HCT116 (cell line): ENCODE results near the gene NEDD4L. TPM values are rescaled to one million over a fixed set of nuclear protein-coding genes. Genes with fewer than 3 reads are reported as not detected.

Source experiments
- ATAC-seq: fragments of 200-7000 bp; cut with Tn5 transposase; 2 replicates; pipeline ENCODE4 v1.9.1; 2020; ENCODE audit warnings: mild to moderate bottlenecking, moderate library complexity
- BruUV-seq: library from RNA; stranded (reverse); fragments of 400-500 nt; replicated peaks from 2 replicates; lab custom pipeline; 2021; lab: Mats Ljungman, UMichigan
- CTCF ChIA-PET: fragments of 300-600 bp; sonication (Branson Sonifier 250); formaldehyde crosslinking; loops from one replicate; lab custom pipeline; 2021; ENCODE audit warnings: antibody characterized with exemption; lab: Charles Lee
- POLR2A ChIA-PET: fragments of 300-600, 350-600 bp; sonication (Branson Sonifier 250); formaldehyde crosslinking; loops from one replicate; lab custom pipeline; 2021; ENCODE audit warnings: antibody characterized with exemption; lab: Charles Lee
- RAD21 ChIA-PET, 2 experiments: fragments of 300-600 bp; sonication (Branson Sonifier 250); formaldehyde crosslinking; loops; one replicate each; lab custom pipeline; 2023; ENCODE audit warnings: low total read pairs in 2 of 2; ENCODE audit not compliant: uncharacterized antibody in 2 of 2, unreplicated experiment in 2 of 2, low non-redundant PET in 1 of 2; lab: Charles Lee
- DNase-seq: peaks from one replicate; pipeline ENCODE4 v3.0.0-alpha.2; 2010; ENCODE audit warnings: low read depth, low spot score
- H2AFZ ChIP-seq: fragments of 200-600 bp; shearing (Covaris generic), sonication (generic); 2 replicates; pipeline ENCODE4 v1.6.1; 2017; ENCODE audit warnings: low read depth, mixed run types, mixed read lengths, antibody characterized with exemption, low read length; ENCODE audit not compliant: poor library complexity, severe bottlenecking
- H3K27ac ChIP-seq: 2 replicates; pipeline ENCODE4 v1.5.1; 2012; ENCODE audit warnings: low read depth, low read length
- H3K27me3 ChIP-seq: fragments of 200-600 bp; sonication (generic); 2 replicates; pipeline ENCODE4 v1.6.1; 2016; ENCODE audit warnings: mixed run types, low read length, mixed read lengths; ENCODE audit not compliant: insufficient read depth
- H3K36me3 ChIP-seq, 2 experiments: fragments of 200-500 bp in 1 of 2; fragments of 200-600 bp in 1 of 2; sonication (Bioruptor generic) in 1 of 2; sonication (generic) in 1 of 2; 2 replicates each; pipeline versions ENCODE4 v1.5.1 to v1.6.1; 2014 to 2016; ENCODE audit warnings: low read length in 2 of 2, inconsistent platforms in 1 of 2, mixed read lengths in 1 of 2, mixed run types in 1 of 2; ENCODE audit not compliant: insufficient read depth in 2 of 2, control insufficient read depth in 1 of 2
- H3K4me1 ChIP-seq, 2 experiments: fragments of 200-600 bp in 1 of 2; sonication (generic) in 1 of 2; 2 replicates each; pipeline versions ENCODE4 v1.5.1 to v1.6.1; 2012 to 2017; ENCODE audit warnings: low read length in 2 of 2, inconsistent platforms in 1 of 2, mild to moderate bottlenecking in 1 of 2, mixed read lengths in 1 of 2, mixed run types in 1 of 2, moderate library complexity in 1 of 2; ENCODE audit not compliant: insufficient read depth in 2 of 2, control insufficient read depth in 1 of 2
- H3K4me2 ChIP-seq: fragments of 200-600 bp; sonication (generic); 2 replicates; pipeline ENCODE4 v1.6.1; 2017; ENCODE audit warnings: mixed run types, low read length, mixed read lengths
- H3K4me3 ChIP-seq, 2 experiments: fragments of 200-600 bp in 1 of 2; sonication (generic) in 1 of 2; replicated peaks in 1 of 2; 2 replicates each; pipeline ENCODE4 v1.5.1; 2011 to 2016; ENCODE audit warnings: low read length in 2 of 2, control low read depth in 1 of 2, low read depth in 1 of 2, mild to moderate bottlenecking in 1 of 2, mixed read lengths in 1 of 2, mixed run types in 1 of 2
- H3K79me2 ChIP-seq: fragments of 200-600 bp; sonication (generic); 2 replicates; pipeline ENCODE4 v1.6.1; 2017; ENCODE audit warnings: mild to moderate bottlenecking, mixed run types, low read length, moderate library complexity, mixed read lengths; ENCODE audit not compliant: insufficient read depth
- H3K9ac ChIP-seq: fragments of 200-600 bp; sonication (generic); 2 replicates; pipeline ENCODE4 v1.6.1; 2016; ENCODE audit warnings: low read length, mixed read lengths
- H3K9me2 ChIP-seq: fragments of 200-600 bp; sonication (generic), shearing (Covaris generic); 2 replicates; pipeline ENCODE4 v1.6.1; 2017; ENCODE audit warnings: mixed run types, mild to moderate bottlenecking, moderate library complexity; ENCODE audit not compliant: insufficient read depth
- H3K9me3 ChIP-seq, 2 experiments: fragments of 200-500 bp in 1 of 2; fragments of 200-600 bp in 1 of 2; sonication (Bioruptor generic) in 1 of 2; sonication (generic) in 1 of 2; 2 replicates each; pipeline ENCODE4 v1.6.1; 2014 to 2017; ENCODE audit warnings: low read length in 2 of 2, mixed read lengths in 2 of 2, inconsistent platforms in 1 of 2, low read depth in 1 of 2, mild to moderate bottlenecking in 1 of 2, mixed run types in 1 of 2, moderate library complexity in 1 of 2; ENCODE audit not compliant: control insufficient read depth in 1 of 2, insufficient read depth in 1 of 2
- H4K20me1 ChIP-seq: fragments of 200-600 bp; sonication (generic), shearing (Covaris generic); 2 replicates; pipeline ENCODE4 v1.6.1; 2017; ENCODE audit warnings: mixed run types, mild to moderate bottlenecking, moderate library complexity; ENCODE audit not compliant: insufficient read depth
- CBX3 ChIP-seq: IDR thresholded peaks from 2 replicates; pipeline ENCODE4 v1.6.1; 2012; ENCODE audit warnings: low read depth
- CEBPB ChIP-seq: IDR thresholded peaks from 2 replicates; pipeline ENCODE4 v1.6.1; 2012; ENCODE audit warnings: low read depth
- CTCF ChIP-seq, 3 experiments: fragments of 200-600 bp in 1 of 3; sonication (generic) in 1 of 3; IDR thresholded peaks in 2 of 3; conservative IDR thresholded peaks in 1 of 3; 2 replicates each; pipeline ENCODE4 v1.5.1; 2012 to 2017; ENCODE audit warnings: low read depth in 2 of 3, low read length in 2 of 3, antibody characterized with exemption in 1 of 3, borderline replicate concordance in 1 of 3, control low read depth in 1 of 3, mild to moderate bottlenecking in 1 of 3, mixed read lengths in 1 of 3, mixed run types in 1 of 3, moderate library complexity in 1 of 3; ENCODE audit not compliant: insufficient read depth in 1 of 3
- ELF1 ChIP-seq: IDR thresholded peaks from 2 replicates; pipeline ENCODE4 v1.6.1; 2012; ENCODE audit warnings: low read depth, borderline replicate concordance
- EZH2 ChIP-seq: fragments of 200-600 bp; sonication (generic); IDR thresholded peaks from 2 replicates; pipeline ENCODE4 v1.6.1; 2017; ENCODE audit warnings: antibody characterized with exemption, mixed run types
- FOSL1 ChIP-seq: IDR thresholded peaks from 2 replicates; pipeline ENCODE4 v1.6.1; 2012; ENCODE audit warnings: low read depth
- JUND ChIP-seq: IDR thresholded peaks from 2 replicates; pipeline ENCODE4 v1.6.1; 2012
- RAD21 ChIP-seq: IDR thresholded peaks from 2 replicates; pipeline ENCODE4 v1.6.1; 2012; ENCODE audit warnings: low read depth, mild to moderate bottlenecking
- SIN3A ChIP-seq: IDR thresholded peaks from 2 replicates; pipeline ENCODE4 v1.6.1; 2012; ENCODE audit warnings: low read depth
- ZFX ChIP-seq: fragments of 450-650 bp; IDR thresholded peaks from 2 replicates; pipeline ENCODE4 v1.6.1; 2017
- intact Hi-C: fragments of 100-400 bp; cut with micrococcal nuclease; formaldehyde crosslinking; loops from 2 replicates; pipeline ENCODE4 v1.10.0; 2022
- total RNA-seq: library from RNA; stranded (reverse); gene quantifications from one replicate; pipeline ENCODE4 v1.2.1, GENCODE V29; 2021; ENCODE audit not compliant: unreplicated experiment
- TF ChIP-seq, protein P1 (sequence below): IDR thresholded peaks from 2 replicates; pipeline ENCODE4 v1.6.1; 2011; ENCODE audit warnings: mild to moderate bottlenecking, low read length, moderate library complexity; ENCODE audit not compliant: insufficient replicate concordance; ENCODE audit errors: extremely low read depth

NEDD4L gene
- total RNA-seq, 1 experiment from 2014 or later = 41.5 TPM

GRCh38 chr18:58286632-58287352 lies 242.8 kb downstream of the NEDD4L start:
- Histone ChIP-seq H3K4me2 (no peak overlapping the region), H3K27ac (no peak overlapping the region), H3K9me3 (no peaks in the 10 kb centered on the region), H3K36me3 (no peaks in the 10 kb centered on the region), H4K20me1 (no peaks in the 10 kb centered on the region), H3K9me2 (no peaks in the 10 kb centered on the region), H3K9ac (no peak overlapping the region), H3K4me1 (peaks cover 30 to 40% of the 10 kb centered on the region in 2 experiments), H3K79me2 (no peaks in the 10 kb centered on the region), H2AFZ (no peak overlapping the region), H3K4me3 (no peak overlapping the region), H3K27me3 (no peaks in the 10 kb centered on the region)
- no TSS peak for BruUV-seq
- ChIA-PET RAD21 (no interaction called here), CTCF (no interaction called here), POLR2A (no interaction called here)
- DNase-seq (no peak), ATAC-seq (no peak)
- TF ChIP-seq CTCF (IDR thresholded peaks at IDR 0.05 in 2 of 3, conservative IDR thresholded peaks at IDR 0.05 in 1 of 3; ENCODE audit: borderline replicate concordance in 1 of 3, insufficient read depth in 1 of 3, low read depth in 2 of 3, low read length in 2 of 3) (no peak), SIN3A (no peak), FOSL1 (no peak)
- intact Hi-C loops = no loop called here

DNA sequence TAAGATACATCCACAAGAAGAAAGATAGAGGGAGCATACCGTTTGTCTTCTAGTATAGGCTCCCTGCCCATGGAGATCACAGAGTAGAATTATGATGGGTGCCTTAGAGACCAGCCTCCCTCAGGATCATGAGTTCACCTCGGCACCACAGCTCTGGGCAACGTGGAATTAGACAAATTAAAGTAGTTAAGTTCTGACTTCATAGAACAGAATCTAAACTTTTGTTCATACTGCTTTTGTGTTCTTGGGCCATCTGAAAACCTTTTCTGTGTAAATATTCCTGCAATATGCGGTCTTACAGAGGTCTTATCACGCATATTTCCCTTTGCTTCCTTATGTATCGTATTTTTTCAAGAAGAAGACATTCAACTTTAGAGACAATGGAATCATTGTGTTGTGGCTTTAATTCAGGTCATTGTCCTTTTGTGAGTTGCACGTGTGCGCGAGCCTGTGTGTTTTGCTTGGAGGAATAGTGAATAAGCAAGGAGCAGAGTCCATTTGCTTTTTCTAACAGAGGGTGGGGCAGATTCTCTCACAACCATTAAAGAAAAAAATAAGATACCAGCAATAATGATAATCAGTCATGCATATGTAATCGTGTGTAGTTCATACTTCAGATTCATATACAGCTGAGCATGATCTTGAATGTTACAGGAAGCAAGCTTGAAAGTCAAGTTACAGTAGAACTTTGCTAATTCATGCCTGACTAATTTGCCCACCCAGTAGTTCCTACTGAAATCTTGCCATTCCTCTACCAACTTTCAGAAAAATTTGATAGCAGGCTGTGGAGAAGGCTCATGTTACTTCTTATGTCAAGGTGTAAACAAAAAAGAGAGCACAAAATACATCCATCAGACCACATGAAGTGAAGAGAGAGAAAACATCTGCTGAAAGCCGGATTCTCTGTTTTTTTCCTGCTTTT lies 243.6 kb downstream of the NEDD4L start:
- no peaks in the 10 kb centered on the region for H3K79me2 ChIP-seq
- ATAC-seq = no peak
- POLR2A ChIA-PET = no interaction called here
- TF ChIP-seq ZFX (no peak), EZH2 (no peak), CBX3 (no peak), ELF1 (no peak), RAD21 (no peak), CTCF (IDR thresholded peaks at IDR 0.05 in 2 of 3, conservative IDR thresholded peaks at IDR 0.05 in 1 of 3; ENCODE audit: borderline replicate concordance in 1 of 3, insufficient read depth in 1 of 3, low read depth in 2 of 3, low read length in 2 of 3) (no peak), JUND (no peak), CEBPB (no peak)
- TF ChIP-seq, protein P1, sequence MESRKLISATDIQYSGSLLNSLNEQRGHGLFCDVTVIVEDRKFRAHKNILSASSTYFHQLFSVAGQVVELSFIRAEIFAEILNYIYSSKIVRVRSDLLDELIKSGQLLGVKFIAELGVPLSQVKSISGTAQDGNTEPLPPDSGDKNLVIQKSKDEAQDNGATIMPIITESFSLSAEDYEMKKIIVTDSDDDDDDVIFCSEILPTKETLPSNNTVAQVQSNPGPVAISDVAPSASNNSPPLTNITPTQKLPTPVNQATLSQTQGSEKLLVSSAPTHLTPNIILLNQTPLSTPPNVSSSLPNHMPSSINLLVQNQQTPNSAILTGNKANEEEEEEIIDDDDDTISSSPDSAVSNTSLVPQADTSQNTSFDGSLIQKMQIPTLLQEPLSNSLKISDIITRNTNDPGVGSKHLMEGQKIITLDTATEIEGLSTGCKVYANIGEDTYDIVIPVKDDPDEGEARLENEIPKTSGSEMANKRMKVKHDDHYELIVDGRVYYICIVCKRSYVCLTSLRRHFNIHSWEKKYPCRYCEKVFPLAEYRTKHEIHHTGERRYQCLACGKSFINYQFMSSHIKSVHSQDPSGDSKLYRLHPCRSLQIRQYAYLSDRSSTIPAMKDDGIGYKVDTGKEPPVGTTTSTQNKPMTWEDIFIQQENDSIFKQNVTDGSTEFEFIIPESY = no peak

More for the DNA sequence above, 243.6 kb downstream of the NEDD4L start:
- ChIA-PET RAD21 (no interaction called here), CTCF (no interaction called here)
- H3K9me2 ChIP-seq = no peaks in the 10 kb centered on the region
- H3K9ac ChIP-seq = no peak overlapping the region
- peaks cover 30 to 40% of the 10 kb centered on the region in 2 experiments for H3K4me1 ChIP-seq
- intact Hi-C loops = no loop called here
- no peaks in the 10 kb centered on the region for H3K27me3 ChIP-seq
- H3K36me3 ChIP-seq = no peaks in the 10 kb centered on the region
- no peak for DNase-seq
- no peak overlapping the region for H3K27ac ChIP-seq
- H3K4me2 ChIP-seq = peak overlapping the region; percentile 13
- BruUV-seq = no TSS peak
- no peak overlapping the region for H3K4me3 ChIP-seq
- H4K20me1 ChIP-seq = no peaks in the 10 kb centered on the region
- H3K9me3 ChIP-seq = no peaks in the 10 kb centered on the region
- no peak overlapping the region for H2AFZ ChIP-seq
